Body of pancreas (tissue), 4 donors: ENCODE measurements around the gene AGBL2.
"Not testable (repeated sequence)": the region's sequence is repeated elsewhere in the genome, so short reads cannot be mapped to it uniquely, and the experiment has no call there.

Source experiments
- POLR2A ChIP-seq, 3 donors: fragments of 450-650 bp; IDR thresholded peaks; one replicate each; pipeline ENCODE4 v1.6.1; 2016; ENCODE audit warnings: antibody characterized with exemption in 3 of 3, mild to moderate bottlenecking in 2 of 3
- TF ChIP-seq, protein P1 (sequence below), 7 experiments: fragments of 450-650 bp in 4 of 7; fragments of 200-600 bp in 3 of 7; sonication (generic) in 3 of 7; IDR thresholded peaks; one replicate each; pipeline ENCODE4 v1.5.1; 2016 to 2019; ENCODE audit warnings: antibody characterized with exemption in 7 of 7

DNA sequence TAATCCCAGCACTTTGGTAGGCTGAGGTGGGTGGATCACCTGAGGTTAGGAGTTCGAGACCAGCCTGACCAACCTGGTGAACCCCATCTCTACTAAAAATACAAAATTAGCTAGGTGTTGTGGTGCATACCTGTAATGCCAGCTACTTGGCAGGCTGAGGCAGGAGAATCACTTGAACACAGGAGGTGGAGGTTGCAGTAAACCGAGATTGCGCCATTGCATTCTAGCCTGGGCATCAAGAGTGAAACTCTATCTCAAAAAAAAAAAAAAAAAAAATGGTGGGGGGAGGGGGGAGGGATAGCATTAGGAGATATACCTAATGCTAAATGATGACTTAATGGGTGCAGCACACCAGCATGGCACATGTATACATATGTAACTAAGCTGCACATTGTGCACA is 28.5 kb downstream of the AGBL2 start:
- TF ChIP-seq, protein P1, sequence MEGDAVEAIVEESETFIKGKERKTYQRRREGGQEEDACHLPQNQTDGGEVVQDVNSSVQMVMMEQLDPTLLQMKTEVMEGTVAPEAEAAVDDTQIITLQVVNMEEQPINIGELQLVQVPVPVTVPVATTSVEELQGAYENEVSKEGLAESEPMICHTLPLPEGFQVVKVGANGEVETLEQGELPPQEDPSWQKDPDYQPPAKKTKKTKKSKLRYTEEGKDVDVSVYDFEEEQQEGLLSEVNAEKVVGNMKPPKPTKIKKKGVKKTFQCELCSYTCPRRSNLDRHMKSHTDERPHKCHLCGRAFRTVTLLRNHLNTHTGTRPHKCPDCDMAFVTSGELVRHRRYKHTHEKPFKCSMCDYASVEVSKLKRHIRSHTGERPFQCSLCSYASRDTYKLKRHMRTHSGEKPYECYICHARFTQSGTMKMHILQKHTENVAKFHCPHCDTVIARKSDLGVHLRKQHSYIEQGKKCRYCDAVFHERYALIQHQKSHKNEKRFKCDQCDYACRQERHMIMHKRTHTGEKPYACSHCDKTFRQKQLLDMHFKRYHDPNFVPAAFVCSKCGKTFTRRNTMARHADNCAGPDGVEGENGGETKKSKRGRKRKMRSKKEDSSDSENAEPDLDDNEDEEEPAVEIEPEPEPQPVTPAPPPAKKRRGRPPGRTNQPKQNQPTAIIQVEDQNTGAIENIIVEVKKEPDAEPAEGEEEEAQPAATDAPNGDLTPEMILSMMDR (IDR thresholded peaks at IDR 0.05): not testable (repeated sequence)
- not testable (repeated sequence) for TF ChIP-seq POLR2A (IDR thresholded peaks at IDR 0.05)
